ENCODE results near the gene EIF4E.
"Not testable (repeated sequence)": the region's sequence is repeated elsewhere in the genome, so short reads cannot be mapped to it uniquely, and the experiment has no call there.

EIF4E gene

GRCh38 chr4:98932539-98932938 is 3.6 kb upstream of the EIF4E start:
- DNase-seq (ENCODE audit: low read depth in 2 of 2): no peak

- no peak for DNase-seq (ENCODE audit: low read depth in 2 of 2)
Measured at GRCh38 chr4:98930311-98930865, 1.5 kb upstream of the EIF4E start.

- DNase-seq (ENCODE audit: low read depth in 2 of 2): peak; percentile 7 to 36
Measured at GRCh38 chr4:98929341-98930267, 671 bp upstream of the EIF4E start.

GRCh38 chr4:98928131-98928504 is 815 bp downstream of the EIF4E start:
- DNase-seq (ENCODE audit: low read depth in 2 of 2): peak; percentile 54 to 59

- not testable (repeated sequence) for DNase-seq (ENCODE audit: low read depth in 2 of 2)
Measured at GRCh38 chr4:98926257-98926656, 2.7 kb downstream of the EIF4E start.

GRCh38 chr4:98921292-98921691 is 7.6 kb downstream of the EIF4E start:
- DNase-seq (ENCODE audit: low read depth in 2 of 2): no peak

- DNase-seq (ENCODE audit: low read depth in 2 of 2): no peak
Measured at GRCh38 chr4:98919996-98920395, 8.9 kb downstream of the EIF4E start.

- DNase-seq (ENCODE audit: low read depth in 2 of 2): not testable (repeated sequence)
Measured at GRCh38 chr4:98910728-98911127, 18.2 kb downstream of the EIF4E start.

GRCh38 chr4:98909646-98910401 is 19.1 kb downstream of the EIF4E start:
- no peak for DNase-seq (ENCODE audit: low read depth in 2 of 2)

- DNase-seq (ENCODE audit: low read depth in 2 of 2): no peak
Measured at GRCh38 chr4:98908703-98909262, 20.1 kb downstream of the EIF4E start.

- DNase-seq (ENCODE audit: low read depth in 2 of 2): no peak
Measured at GRCh38 chr4:98908182-98908581, 20.8 kb downstream of the EIF4E start.

- DNase-seq (ENCODE audit: low read depth in 2 of 2): no peak
Measured at GRCh38 chr4:98905839-98906238, 23.1 kb downstream of the EIF4E start.

GRCh38 chr4:98905297-98905696 is 23.6 kb downstream of the EIF4E start:
- no peak for DNase-seq (ENCODE audit: low read depth in 2 of 2)

- no peak for DNase-seq (ENCODE audit: low read depth in 2 of 2)
Measured at GRCh38 chr4:98903963-98904362, 25.0 kb downstream of the EIF4E start.

- no peak for DNase-seq (ENCODE audit: low read depth in 2 of 2)
Measured at GRCh38 chr4:98903561-98903960, 25.4 kb downstream of the EIF4E start.

GRCh38 chr4:98899277-98899676 is 29.7 kb downstream of the EIF4E start:
- no peak for DNase-seq (ENCODE audit: low read depth in 2 of 2)

- no peak for DNase-seq (ENCODE audit: low read depth in 2 of 2)
Measured at GRCh38 chr4:98891478-98892337, 37.2 kb downstream of the EIF4E start.

- no peak for DNase-seq (ENCODE audit: low read depth in 2 of 2)
Measured at GRCh38 chr4:98890702-98891455, 38.1 kb downstream of the EIF4E start.

- no peak for DNase-seq (ENCODE audit: low read depth in 2 of 2)
Measured at GRCh38 chr4:98887145-98887544, 41.8 kb downstream of the EIF4E start.

GRCh38 chr4:98886382-98886781 is 42.6 kb downstream of the EIF4E start:
- DNase-seq (ENCODE audit: low read depth in 2 of 2): not testable (repeated sequence)
